ENCODE data around the gene LY6G5B.

Gene LY6G5B

GRCh38 chr6:31663961-31664789, 5.6 kb upstream of the LY6G5B start:
- DNase-seq: no peak

GRCh38 chr6:31664790-31665500, 4.8 kb upstream of the LY6G5B start, which contains the start of gene GPANK1:
TSS of gene GPANK1 (minus strand) at chr6:31664997. CDS start at chr6:31664478, 519 bp downstream.
- DNase-seq: peak; percentile 95

- DNase-seq: peak; percentile 98
These were observed 4.1 kb upstream of the LY6G5B start, which contains the start of gene CSNK2B for GRCh38 chr6:31665501-31666336. TSS of gene CSNK2B (plus strand) at chr6:31666080. CDS start at chr6:31666832, 752 bp downstream.

GRCh38 chr6:31666337-31666965, 3.3 kb upstream of the LY6G5B start:
- no peak for DNase-seq

- DNase-seq: no peak
These were observed 6.6 kb downstream of the LY6G5B start for GRCh38 chr6:31676322-31676903.

GRCh38 chr6:31676904-31677303, 7.1 kb downstream of the LY6G5B start:
- no peak for DNase-seq

GRCh38 chr6:31677955-31678354, 8.2 kb downstream of the LY6G5B start:
- DNase-seq: no peak

GRCh38 chr6:31680226-31681134, 10.7 kb downstream of the LY6G5B start, which contains the start of gene LY6G5C:
TSS of gene LY6G5C (minus strand) at chr6:31681067. CDS start at chr6:31680373, 694 bp downstream.
- DNase-seq: peak; percentile 79

- peak; percentile 45 for DNase-seq
These were observed 11.4 kb downstream of the LY6G5B start for GRCh38 chr6:31681135-31681671.

- no peak for DNase-seq
These were observed 13.8 kb downstream of the LY6G5B start for GRCh38 chr6:31683591-31683990.

GRCh38 chr6:31686483-31686882, 16.7 kb downstream of the LY6G5B start:
- DNase-seq: no peak

- DNase-seq: no peak
These were observed 17.5 kb downstream of the LY6G5B start for GRCh38 chr6:31687321-31687720.

GRCh38 chr6:31687860-31688693, 18.3 kb downstream of the LY6G5B start:
- DNase-seq: no peak

GRCh38 chr6:31689249-31690110, 19.7 kb downstream of the LY6G5B start:
- no peak for DNase-seq

GRCh38 chr6:31690231-31691077, 20.7 kb downstream of the LY6G5B start:
- no peak for DNase-seq

- DNase-seq: no peak
These were observed 21.3 kb downstream of the LY6G5B start for GRCh38 chr6:31691078-31691463.

GRCh38 chr6:31691564-31692108, 21.9 kb downstream of the LY6G5B start:
- no peak for DNase-seq
